Measurements from ENCODE around the gene KCNMB1. TPM values are rescaled to one million over a fixed set of nuclear protein-coding genes. Genes with fewer than 3 reads are reported as not detected.

Gene KCNMB1, protein sequence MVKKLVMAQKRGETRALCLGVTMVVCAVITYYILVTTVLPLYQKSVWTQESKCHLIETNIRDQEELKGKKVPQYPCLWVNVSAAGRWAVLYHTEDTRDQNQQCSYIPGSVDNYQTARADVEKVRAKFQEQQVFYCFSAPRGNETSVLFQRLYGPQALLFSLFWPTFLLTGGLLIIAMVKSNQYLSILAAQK
- not detected in 2 replicates for total RNA-seq
- not detected in 2 replicates for polyA plus RNA-seq
- not detected in 2 replicates for polyA plus RNA-seq (2012)
- not detected in 2 replicates for polyA minus RNA-seq (ENCODE audit: low replicate concordance)

- Histone ChIP-seq H3K27me3 (ENCODE audit: control insufficient read depth, insufficient read depth, low read length) (no peaks in the 10 kb centered on the region), H3K79me2 (ENCODE audit: control insufficient read depth, insufficient read depth, low read length) (no peaks in the 10 kb centered on the region), H3K9me3 (ENCODE audit: control insufficient read depth, insufficient read depth, low read depth, low read length) (no peaks in the 10 kb centered on the region), H3K9ac (ENCODE audit: insufficient read depth, low read length) (no peak within 1 kb of the TSS), H3K4me3 (replicated peaks in 1 of 4; ENCODE audit: control extremely low read depth in 1 of 4, insufficient read depth in 1 of 4, low read depth in 3 of 4, low read length in 4 of 4) (no peak within 1 kb of the TSS), H2AFZ (ENCODE audit: low read length) (no peak within 1 kb of the TSS), H4K20me1 (ENCODE audit: control insufficient read depth, extremely low read depth, insufficient read depth, low read length) (no peaks in the 10 kb centered on the region), H3K4me2 (ENCODE audit: extremely low read depth, insufficient read depth, low read length) (no peak within 1 kb of the TSS), H3K27ac (ENCODE audit: insufficient read depth, low read length) (no peak within 1 kb of the TSS), H3K36me3 (ENCODE audit: control insufficient read depth, insufficient read depth, low read length) (no peaks in the 10 kb centered on the region), H3K4me1 (ENCODE audit: control insufficient read depth, extremely low read depth, insufficient read depth, low read length) (no peaks in the 10 kb centered on the region)
- DNase-seq (ENCODE audit: low read depth in 2 of 2) = no peak
- TF ChIP-seq, protein P1, sequence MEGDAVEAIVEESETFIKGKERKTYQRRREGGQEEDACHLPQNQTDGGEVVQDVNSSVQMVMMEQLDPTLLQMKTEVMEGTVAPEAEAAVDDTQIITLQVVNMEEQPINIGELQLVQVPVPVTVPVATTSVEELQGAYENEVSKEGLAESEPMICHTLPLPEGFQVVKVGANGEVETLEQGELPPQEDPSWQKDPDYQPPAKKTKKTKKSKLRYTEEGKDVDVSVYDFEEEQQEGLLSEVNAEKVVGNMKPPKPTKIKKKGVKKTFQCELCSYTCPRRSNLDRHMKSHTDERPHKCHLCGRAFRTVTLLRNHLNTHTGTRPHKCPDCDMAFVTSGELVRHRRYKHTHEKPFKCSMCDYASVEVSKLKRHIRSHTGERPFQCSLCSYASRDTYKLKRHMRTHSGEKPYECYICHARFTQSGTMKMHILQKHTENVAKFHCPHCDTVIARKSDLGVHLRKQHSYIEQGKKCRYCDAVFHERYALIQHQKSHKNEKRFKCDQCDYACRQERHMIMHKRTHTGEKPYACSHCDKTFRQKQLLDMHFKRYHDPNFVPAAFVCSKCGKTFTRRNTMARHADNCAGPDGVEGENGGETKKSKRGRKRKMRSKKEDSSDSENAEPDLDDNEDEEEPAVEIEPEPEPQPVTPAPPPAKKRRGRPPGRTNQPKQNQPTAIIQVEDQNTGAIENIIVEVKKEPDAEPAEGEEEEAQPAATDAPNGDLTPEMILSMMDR (conservative IDR thresholded peaks at IDR 0.05 in 1 of 2, IDR thresholded peaks at IDR 0.05 in 1 of 2; ENCODE audit: low read depth in 1 of 2, low read length in 2 of 2) = no peak
- no peak for TF ChIP-seq EZH2 (IDR thresholded peaks at IDR 0.05; ENCODE audit: low read length, missing control alignments)
These were observed at the start of gene KCNMB1 for GRCh38 chr5:170388818-170389549. KCNMB1 (minus strand) TSS chr5:170389367; CDS start chr5:170385447, 3,920 bp downstream.

GRCh38 chr5:170438581-170438980 is 49.4 kb upstream of the KCNMB1 start:
- Histone ChIP-seq H3K79me2 (ENCODE audit: control insufficient read depth, insufficient read depth, low read length) (no peaks in the 10 kb centered on the region), H3K27ac (ENCODE audit: insufficient read depth, low read length) (no peak overlapping the region), H3K27me3 (ENCODE audit: control insufficient read depth, insufficient read depth, low read length) (no peaks in the 10 kb centered on the region), H3K4me3 (replicated peaks in 1 of 4; ENCODE audit: control extremely low read depth in 1 of 4, insufficient read depth in 1 of 4, low read depth in 3 of 4, low read length in 4 of 4) (no peak overlapping the region), H3K9ac (ENCODE audit: insufficient read depth, low read length) (no peak overlapping the region), H2AFZ (ENCODE audit: low read length) (no peak overlapping the region), H3K36me3 (ENCODE audit: control insufficient read depth, insufficient read depth, low read length) (no peaks in the 10 kb centered on the region), H3K4me1 (ENCODE audit: control insufficient read depth, extremely low read depth, insufficient read depth, low read length) (no peaks in the 10 kb centered on the region), H3K9me3 (ENCODE audit: control insufficient read depth, insufficient read depth, low read depth, low read length) (no peaks in the 10 kb centered on the region), H3K4me2 (ENCODE audit: extremely low read depth, insufficient read depth, low read length) (no peak overlapping the region), H4K20me1 (ENCODE audit: control insufficient read depth, extremely low read depth, insufficient read depth, low read length) (no peaks in the 10 kb centered on the region)
- no peak for DNase-seq (ENCODE audit: low read depth in 2 of 2)
- TF ChIP-seq, protein P1 (conservative IDR thresholded peaks at IDR 0.05 in 1 of 2, IDR thresholded peaks at IDR 0.05 in 1 of 2; ENCODE audit: low read depth in 1 of 2, low read length in 2 of 2) = no peak
- no peak for TF ChIP-seq EZH2 (IDR thresholded peaks at IDR 0.05; ENCODE audit: low read length, missing control alignments)

DNA sequence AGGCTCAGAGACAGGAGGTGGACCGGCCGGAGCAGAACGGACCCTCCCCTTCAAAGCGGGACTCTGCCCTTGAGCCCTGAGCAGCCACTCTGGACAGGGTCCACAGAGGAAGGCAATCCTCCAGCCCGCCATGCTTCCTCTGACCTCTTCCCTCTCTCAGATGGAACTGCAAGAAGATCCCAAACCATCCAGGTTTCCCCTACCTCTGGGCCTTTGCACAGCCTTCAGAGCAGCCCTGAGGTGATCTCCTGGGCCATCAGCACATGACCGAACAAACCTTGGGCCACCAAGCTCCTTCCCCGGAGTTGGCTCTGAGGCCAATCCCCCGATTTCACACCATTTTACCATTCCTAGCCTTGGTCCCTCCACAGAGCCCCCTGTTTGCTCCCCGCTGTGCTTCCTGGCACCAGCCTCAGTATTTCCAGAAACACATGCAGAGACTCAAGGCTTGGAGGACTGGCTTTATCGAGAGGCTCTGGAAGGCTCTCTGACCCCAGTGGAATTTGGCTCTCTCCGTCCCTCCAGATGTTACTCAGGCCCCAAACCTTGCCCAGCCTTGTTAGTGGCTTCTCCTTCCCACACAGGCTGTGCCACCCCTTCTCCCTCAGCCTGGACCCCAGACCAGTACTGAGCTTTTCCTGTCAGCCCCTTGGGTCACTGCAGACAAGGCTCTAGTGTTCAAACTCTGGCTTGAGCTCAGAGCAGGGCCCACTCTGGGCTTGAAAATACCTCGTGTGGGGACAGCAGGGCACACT is 48.6 kb upstream of the KCNMB1 start:
- Histone ChIP-seq H3K79me2 (ENCODE audit: control insufficient read depth, insufficient read depth, low read length) (no peaks in the 10 kb centered on the region), H3K27me3 (ENCODE audit: control insufficient read depth, insufficient read depth, low read length) (no peaks in the 10 kb centered on the region), H3K27ac (ENCODE audit: insufficient read depth, low read length) (no peak overlapping the region), H3K4me1 (ENCODE audit: control insufficient read depth, extremely low read depth, insufficient read depth, low read length) (no peaks in the 10 kb centered on the region), H3K9me3 (ENCODE audit: control insufficient read depth, insufficient read depth, low read depth, low read length) (no peaks in the 10 kb centered on the region), H4K20me1 (ENCODE audit: control insufficient read depth, extremely low read depth, insufficient read depth, low read length) (no peaks in the 10 kb centered on the region), H3K4me2 (ENCODE audit: extremely low read depth, insufficient read depth, low read length) (no peak overlapping the region), H2AFZ (ENCODE audit: low read length) (no peak overlapping the region), H3K36me3 (ENCODE audit: control insufficient read depth, insufficient read depth, low read length) (no peaks in the 10 kb centered on the region), H3K4me3 (replicated peaks in 1 of 4; ENCODE audit: control extremely low read depth in 1 of 4, insufficient read depth in 1 of 4, low read depth in 3 of 4, low read length in 4 of 4) (no peak overlapping the region), H3K9ac (ENCODE audit: insufficient read depth, low read length) (no peak overlapping the region)
- no peak for DNase-seq (ENCODE audit: low read depth in 2 of 2)
- TF ChIP-seq, protein P1 (conservative IDR thresholded peaks at IDR 0.05 in 1 of 2, IDR thresholded peaks at IDR 0.05 in 1 of 2; ENCODE audit: low read depth in 1 of 2, low read length in 2 of 2) = no peak
- no peak for TF ChIP-seq EZH2 (IDR thresholded peaks at IDR 0.05; ENCODE audit: low read length, missing control alignments)
